IPS DF 4.7 (cell line): ENCODE measurements around the gene EYA4.

Experiments
- DNase-seq: peaks from one replicate; pipeline ENCODE4 v3.0.0-alpha.2; 2013; ENCODE audit warnings: low spot score; ENCODE audit errors: extremely low read depth

Gene EYA4

DNA sequence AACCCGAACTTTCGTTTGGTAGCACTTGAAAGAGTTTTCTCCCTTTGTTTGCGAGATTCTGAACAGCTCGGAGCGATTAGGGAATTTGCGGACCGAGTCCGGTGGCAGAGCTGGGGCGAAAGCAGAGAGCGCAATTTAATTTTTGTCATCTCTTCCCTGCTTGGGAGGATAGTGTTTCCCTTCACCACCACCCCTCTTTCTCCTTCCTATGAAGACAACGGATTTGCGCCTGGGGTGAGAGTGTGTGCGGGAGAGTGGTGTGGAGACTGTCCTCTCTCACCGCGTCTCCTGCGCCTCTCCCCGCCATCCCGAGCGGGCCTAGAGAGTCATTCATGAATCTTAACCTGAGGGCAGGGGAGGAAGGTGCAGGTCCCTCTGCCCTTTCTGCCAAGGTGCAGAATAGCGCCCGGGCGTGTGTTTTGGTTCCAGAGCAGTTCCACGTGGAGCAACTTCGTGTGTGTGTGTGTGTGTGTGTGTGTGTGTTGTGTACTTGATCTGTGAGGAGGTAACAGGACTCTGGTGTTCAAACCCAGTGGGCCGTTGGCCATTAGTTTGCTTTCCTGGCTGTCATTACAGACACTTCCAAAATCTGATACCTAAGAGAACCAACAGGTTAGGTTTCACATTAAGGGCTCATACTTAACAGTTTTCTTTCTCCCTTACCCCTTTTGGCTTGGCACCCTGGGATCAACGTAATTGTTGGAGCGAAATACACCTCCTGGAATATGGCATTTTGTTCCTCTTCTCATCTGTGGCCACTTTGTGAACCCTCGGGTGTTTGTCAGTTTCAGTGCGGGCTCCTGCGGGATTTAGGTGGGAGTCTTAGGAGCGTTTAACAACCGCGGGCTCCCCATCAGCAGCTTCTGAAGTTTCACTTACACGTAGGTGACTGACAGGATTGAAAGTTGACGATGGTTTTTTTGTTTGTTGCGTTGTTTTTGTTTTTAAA lies 1.8 kb downstream of the EYA4 start:
- DNase-seq: no peak

DNA sequence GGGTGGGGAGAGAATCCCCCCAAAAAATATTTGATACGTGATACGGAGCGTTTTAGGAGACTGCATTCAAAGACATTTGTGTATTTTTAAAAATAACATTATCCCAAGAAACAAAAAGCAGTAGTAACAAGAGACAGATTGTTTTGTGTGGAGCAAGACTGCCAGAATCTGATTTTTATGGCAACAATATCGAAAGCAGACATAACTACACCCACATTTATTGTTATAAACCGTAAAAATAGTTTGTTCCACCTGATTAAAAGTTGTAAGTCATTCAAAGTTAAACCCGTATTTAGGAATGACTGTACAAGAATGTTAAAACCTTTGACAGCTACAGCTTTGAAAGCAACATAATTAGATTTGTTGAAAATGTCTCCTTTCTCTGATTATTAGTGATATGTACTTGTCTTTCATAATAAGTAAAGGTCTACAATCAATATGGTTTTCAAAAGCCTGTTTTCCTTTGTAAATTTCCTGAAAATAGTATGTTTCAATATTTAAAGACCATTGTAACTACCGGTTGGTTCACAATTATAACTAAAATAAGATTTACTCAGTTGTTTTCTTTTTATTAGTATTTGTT lies 2.7 kb downstream of the EYA4 start:
- no peak for DNase-seq

DNA sequence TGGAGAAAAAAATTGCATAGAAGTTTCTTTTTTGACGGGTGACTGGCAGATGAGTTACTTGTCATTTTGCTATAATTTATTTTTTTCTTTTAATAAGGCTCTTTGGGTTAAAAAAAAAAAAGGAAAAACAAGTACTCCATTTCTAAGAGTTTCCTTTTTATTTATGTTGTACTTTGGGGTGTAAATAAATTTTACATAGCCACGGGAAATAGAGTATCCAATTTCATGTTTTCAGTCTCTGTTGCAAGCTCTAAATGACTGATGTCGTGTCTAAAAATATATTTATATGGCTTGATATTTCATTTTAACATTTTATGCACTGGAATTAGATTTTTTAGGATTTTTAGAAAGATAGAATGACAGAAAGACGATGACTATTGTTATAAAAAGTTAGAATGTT lies 3.4 kb downstream of the EYA4 start:
- no peak for DNase-seq

DNA sequence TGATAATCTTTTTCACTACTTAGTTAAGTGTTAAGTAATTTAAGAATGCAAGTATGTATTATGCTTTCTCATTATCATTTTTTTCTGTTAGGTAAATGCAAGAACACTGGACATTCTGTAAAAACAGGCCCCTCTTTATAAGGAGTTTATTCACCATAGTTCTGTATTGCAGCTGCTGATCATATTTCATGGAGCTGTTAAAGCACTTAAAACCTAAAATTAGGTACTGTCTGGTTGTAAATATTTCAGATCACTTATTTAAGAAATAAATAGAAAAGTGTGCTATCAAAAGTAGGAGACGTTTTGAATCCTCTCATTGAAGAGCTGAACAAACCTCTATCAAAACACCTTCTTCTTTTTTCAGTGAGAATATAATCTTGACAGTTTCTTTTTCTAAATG lies 3.9 kb downstream of the EYA4 start:
- no peak for DNase-seq

DNA sequence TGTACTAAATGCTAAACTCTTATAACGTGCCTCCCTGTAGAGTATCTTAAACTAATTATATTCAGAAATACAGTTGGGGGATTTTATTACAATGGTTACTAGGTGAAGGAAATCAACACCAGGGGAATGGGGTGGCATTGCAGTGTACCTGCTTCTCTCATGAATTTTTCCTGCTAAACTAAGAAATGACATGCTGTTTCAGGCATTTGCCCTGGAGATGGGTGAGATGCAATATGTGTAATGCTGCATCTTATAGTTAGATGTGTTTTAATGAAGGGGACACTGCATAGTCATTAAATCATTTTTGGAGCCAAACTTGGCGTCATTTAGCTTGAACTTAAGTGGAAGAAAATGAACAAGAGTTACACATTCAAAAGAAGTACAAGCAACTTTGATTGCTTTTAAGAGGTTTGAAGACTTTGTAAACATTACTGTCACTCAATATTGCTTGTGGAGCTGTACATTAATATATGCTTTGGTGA lies 4.3 kb downstream of the EYA4 start:
- no peak for DNase-seq

DNA sequence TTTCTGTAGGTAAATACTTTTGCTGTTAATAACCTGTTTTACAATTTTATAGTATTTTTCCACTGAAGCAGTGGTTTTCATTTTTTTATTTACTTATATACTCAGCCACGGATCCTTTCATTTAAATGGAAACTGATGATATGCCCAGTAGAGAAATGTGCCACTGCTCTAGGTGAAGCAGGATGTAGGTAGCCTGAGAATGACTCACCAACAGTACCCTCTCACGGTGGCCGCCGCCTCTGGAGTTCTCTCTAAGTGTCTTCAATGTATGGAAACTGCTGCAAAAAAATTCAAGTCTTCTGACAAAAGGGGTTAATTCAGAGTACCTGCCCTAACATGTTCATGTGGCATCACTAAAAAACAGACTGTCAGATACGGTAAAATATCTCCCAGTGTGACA lies 6.4 kb downstream of the EYA4 start:
- no peak for DNase-seq

DNA sequence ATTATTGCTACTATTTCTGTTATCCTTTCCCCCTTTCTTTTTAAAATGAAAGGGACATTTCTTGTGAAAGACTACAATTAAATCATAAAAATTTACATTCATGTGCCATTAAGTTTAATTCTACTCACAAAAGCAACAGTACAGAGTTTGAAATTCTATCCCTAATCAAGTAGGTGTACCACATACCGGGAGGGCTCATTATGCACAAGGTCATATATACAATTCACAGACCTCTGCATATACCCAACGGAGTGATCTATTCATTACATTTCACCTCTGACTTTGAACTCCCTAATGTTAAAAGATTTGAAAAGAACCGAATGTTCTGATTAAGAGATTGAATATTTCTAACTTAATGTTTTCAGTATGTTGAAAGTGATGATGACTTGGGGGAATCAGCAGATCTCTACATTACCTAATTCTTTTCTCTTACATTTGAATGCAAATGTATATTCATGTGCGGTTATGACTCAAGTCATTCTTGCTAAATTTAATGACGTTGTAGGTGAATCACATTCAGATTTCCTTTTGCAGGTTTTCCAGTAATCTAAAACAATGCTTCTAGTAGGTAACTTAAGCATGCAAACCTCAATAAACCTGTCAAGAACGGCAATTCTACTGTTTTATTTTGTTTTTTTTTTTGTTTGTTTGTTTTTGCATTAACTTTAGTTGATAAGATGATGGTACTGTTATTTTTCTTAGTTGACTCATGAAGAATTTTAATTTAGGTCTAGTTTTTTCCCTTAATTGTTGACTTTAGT lies 7.3 kb downstream of the EYA4 start:
- no peak for DNase-seq

DNA sequence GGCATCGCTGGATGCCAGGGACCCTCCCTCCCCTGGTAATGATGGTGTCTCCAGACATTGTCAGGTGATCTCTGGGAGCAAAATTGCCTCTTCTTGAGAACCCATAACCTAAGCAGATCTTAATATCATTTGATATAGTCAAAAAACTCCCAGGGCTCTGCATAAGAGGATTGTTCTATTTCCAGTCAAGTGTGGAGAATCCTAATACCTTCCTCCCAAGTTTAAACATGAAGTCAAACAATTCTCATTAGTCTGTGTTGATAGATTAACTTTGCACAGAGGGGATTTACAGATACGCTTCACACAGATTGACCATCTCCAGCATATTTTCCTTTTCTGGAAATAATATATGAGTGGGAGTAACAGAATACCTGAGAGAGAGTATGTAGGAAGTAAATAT lies 10.5 kb downstream of the EYA4 start:
- DNase-seq: no peak

DNA sequence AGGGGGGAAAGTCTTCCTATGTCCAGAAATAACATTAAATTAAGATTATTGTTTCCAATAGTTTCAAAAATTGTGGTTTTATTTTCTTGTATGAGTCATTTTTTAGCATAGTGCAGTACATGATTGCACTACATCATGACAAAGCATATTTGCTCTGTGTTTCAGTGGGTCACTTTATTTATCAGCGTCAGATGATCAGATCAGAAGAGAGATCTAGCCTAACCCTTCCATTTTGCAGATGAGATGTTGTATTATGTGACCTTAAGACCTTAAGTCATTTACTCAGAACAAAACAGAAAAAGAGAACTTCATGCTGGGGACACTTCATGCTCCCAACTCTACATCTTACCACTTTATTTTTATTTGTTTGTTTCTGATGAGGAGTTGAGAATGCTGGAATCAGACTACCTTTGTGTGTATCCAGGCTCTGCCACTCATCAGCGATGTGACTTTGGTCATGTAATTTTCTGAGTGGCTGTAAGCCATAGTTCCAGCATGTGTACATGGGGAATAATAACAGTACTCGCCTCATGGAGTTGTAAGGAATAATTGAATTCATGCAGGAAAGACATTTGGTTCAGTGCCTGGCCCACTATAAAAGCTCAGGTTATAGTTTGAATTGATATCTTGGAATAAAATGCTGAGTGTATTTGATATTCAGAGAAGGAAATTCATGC lies 13.5 kb downstream of the EYA4 start:
- DNase-seq: no peak

DNA sequence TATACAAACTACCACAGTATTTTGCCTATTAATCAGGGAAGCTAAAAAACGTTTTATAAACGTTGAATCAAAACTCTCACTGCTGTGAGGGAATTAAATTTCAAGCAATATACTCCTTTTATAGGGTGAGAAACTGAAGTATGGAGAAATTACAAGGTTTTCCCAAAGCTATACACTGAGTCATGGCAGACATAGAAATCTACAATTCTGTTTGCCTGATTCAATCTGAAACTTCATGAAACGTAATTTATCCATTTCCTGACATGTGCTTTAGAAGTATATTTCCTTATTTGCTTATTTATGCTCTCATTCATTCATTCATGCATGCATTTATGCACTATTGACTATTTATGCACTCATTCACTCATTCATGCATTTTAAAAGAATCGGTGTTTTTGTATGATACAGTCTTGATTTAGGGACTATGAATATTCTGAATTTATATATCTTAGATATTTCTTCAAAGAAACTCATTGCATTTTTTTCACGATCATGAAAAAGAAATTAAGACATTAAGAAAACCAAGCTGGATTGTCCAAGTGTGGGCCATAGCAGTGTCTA lies 16.5 kb downstream of the EYA4 start:
- no peak for DNase-seq

DNA sequence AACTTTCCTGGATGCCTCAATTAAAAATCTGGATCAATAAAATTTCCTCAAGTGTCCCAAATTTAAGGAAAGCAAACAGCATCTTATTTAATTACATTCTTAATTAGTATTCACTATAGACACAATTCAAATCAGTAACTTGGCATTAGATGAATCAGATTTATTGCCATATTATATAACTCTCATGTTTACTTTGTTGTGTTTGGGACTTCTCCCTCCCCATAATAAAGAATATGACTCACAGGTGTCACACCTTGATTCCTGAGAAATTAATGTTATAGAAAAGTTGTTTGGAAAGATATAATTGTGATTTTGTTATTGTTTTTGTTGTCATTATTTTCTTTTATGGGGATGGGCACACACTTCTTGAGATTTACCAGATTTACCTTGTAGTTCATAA lies 18.4 kb downstream of the EYA4 start:
- DNase-seq: no peak

DNA sequence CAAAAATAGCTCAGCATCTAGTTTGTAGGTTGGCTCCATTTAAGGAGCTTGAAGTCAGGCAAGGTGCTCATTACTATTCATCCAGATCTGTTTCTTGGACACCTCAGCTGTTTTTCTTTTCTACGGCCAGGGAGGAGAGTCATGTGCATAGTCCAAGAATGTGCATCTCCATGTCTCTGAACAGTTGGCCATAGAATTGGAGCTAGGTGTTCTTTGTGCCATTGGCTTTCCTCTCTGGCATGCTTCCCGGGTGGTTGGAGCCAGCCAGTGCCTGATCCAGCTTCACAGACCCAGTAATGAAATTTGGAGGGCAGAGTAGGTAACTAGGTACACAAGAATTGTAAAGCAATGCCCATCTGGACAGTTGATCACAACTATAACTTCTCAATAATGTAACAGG lies 21.6 kb downstream of the EYA4 start:
- DNase-seq: no peak

DNA sequence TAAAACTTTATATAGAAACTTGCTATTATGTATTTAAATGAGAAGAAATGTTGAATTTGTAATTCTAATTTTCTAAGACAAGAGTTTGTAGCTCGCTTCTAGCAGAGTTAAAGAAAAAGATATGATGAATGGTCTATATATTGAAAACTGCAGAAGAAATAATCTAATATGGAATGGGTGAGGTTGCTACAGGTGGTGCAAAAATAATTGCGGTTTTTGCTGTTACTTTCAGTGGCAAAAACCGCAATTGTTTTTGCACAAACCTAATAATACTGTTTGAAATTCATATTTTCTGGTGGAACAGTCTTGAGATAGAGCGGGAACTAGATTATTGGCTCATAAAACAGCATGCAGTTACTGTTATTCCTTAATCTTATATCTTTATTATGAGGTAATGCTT lies 23.9 kb downstream of the EYA4 start:
- no peak for DNase-seq

DNA sequence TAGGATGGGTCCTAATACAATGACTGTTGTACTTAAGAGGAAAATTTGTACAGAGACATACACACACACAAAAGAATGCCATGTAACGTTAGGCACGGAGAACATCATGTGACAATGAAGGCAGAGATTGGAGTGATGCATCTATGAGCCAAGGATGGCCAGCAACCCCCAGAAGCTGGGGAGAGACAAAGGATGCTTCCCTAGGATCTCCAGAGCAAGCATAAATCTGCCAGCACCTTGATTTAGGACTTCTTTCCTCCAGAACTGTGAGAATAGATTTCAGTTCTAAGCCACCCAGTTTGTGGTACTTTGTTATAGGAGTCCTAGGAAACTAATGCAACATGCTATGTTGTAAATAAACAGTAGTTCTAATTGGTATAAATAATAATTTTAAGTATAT lies 25.0 kb downstream of the EYA4 start:
- DNase-seq: no peak

DNA sequence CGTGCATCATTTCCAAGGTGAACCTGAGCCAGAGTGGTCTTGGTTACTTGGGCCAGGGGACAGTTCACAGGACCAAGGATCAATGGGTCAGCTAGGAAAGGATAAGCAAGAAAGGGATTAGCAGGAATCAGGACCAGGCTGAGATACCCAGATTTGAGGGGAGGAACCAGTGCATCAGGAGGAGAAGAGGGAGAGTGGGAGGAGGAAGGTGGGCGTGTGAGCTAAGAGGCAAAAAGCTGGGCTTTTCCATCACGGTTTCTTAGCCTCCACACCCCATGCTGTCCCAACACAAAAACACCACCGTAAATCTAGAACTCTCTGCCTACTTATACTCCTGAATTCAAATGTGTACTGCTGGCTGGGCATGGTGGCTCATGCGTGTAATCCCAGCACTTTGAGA lies 27.5 kb downstream of the EYA4 start:
- no peak for DNase-seq

DNA sequence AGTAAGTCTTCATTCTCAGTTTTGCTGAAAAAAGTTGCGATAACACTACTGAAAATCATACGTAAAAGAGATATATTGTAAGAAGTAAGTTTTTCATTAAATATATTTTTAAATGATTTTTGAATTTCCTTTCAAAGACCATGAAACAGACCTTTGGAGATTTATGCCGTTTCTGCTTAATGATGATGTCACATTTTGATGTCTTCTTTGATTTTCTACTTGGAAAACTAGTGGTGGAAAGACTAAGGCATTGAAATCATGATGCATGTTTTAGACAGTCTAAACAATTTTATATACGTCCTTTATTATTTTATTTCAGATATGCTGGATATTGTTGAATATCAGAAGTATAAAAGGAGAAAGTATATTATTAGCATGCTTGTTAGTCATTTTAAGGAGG lies 33.7 kb downstream of the EYA4 start:
- DNase-seq: no peak

DNA sequence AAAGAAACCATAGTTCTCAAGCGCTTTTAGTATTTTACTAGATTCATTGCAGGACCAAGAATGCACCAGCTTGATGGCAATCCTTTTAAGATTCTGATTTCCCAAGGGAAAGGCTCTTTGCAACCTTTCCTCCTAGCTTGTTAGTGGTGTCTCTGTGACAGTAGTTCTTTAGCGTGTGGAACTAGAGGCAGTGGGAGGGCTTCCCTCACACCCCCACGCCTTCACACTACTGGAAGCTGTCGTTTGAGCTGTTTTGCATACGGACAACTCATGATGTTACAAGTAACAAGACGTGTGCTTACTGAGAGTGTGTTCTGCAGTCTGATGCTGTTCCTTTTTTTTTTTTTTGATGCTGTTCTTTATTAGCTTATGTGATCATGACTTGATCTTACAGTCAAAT lies 34.1 kb downstream of the EYA4 start:
- no peak for DNase-seq

DNA sequence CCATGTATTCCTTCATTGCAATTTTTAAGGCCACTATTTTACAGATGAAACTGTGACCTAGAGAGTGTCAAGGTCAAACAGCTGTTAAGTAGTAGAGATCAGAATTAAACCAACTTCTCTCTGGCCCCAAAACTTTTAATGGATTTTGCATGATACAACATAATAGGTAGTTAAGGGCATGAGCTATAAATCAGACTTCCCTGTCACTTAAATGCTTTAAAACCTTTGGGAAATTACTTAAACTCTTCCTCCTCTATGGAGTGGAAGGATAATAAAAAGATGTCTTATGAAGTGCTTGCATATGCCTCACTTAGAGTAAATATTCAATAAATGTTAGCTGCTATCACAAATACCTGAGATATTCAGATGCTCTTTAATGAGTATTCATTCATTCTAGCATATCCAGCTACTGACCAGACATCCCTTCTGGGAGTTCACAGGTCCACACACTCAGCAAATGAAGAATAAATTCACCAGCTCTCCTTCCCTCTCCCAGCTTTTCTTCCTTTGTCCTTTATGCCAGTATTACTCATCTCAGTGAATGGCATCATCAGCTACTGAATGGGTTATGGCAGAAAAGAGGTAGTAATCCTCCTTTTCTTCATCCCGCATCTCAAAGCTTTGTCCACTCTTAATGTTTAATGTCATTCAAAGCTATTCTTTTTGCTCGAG lies 36.2 kb downstream of the EYA4 start:
- DNase-seq: no peak

DNA sequence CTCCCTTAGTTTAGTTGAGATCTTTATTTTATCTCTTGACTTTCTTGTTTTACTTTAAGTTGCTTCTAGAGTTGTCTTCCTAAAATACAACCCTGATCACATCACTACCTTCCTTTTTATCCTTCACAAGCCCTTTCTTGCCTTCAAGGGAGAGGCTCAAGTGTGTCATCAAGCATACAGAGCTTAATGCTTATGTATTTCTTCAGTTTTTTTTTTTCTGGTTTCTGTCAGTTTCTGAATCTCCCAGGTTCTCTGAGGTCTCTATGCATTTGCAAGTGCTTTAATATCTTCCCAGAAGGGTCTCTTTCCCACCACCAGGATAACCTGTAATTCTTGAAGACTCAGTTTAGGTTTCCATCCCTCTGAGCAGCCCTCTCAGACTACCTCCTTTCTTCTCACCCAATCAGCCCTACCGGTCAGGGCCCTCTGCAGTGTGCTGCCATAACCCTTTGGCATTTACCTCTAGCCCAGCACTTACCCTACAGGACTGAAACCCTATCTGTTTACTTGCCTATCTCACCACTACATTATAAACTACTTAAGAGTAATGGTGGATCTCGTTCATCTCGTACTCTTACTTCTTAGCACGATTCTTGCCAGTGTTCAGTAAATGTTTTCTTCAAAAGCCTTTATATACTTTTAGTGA lies 36.9 kb downstream of the EYA4 start:
- DNase-seq: no peak

DNA sequence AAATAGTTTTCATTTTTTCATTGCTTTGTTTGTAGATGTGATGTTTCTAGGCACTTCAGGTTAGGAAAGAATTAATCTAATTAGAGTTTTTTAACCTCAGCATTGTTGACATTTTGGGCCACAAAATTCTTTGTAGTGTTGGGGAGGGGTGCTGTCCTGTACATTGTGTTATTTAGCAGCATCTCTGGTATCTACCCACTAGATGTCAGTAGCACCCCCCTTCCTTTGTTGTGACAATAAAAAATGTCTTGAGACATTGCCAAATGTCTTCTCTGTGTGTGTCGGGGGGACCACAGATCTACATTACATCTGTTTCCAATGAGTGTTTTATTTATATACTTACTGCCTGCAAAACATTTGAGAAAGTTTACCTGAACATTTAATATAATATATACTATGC lies 45.6 kb downstream of the EYA4 start:
- no peak for DNase-seq
